Neutrophil (primary cell): ENCODE measurements around the gene SLC39A5.

ENCODE experiments used
- H3K27ac ChIP-seq: fragments of 200-600 bp; sonication (generic); 2 replicates; pipeline ENCODE4 v1.5.1; 2016; ENCODE audit warnings: mild to moderate bottlenecking, moderate library complexity
- H3K27me3 ChIP-seq: fragments of 200-600 bp; sonication (generic); 2 replicates; pipeline ENCODE4 v1.6.0; 2016; ENCODE audit warnings: mild to moderate bottlenecking
- H3K36me3 ChIP-seq: fragments of 200-600 bp; sonication (generic); 2 replicates; pipeline ENCODE4 v1.5.1; 2017
- H3K4me1 ChIP-seq, 2 experiments: fragments of 200-600 bp in 1 of 2; sonication (generic) in 1 of 2; 1 replicate in 1 of 2; 2 replicates in 1 of 2; pipeline versions ENCODE4 v1.5.1 to v1.6.1; 2013 to 2016; ENCODE audit warnings: low read depth in 1 of 2, low read length in 1 of 2, mild to moderate bottlenecking in 1 of 2, moderate library complexity in 1 of 2; ENCODE audit not compliant: control insufficient read depth in 1 of 2, insufficient read depth in 1 of 2
- H3K4me3 ChIP-seq, 2 experiments: fragments of 200-600 bp in 1 of 2; sonication (generic) in 1 of 2; 1 replicate in 1 of 2; 2 replicates in 1 of 2; pipeline ENCODE4 v1.5.1; 2013 to 2016; ENCODE audit warnings: low read depth in 1 of 2, low read length in 1 of 2, mild to moderate bottlenecking in 1 of 2, moderate library complexity in 1 of 2
- H3K9me3 ChIP-seq: fragments of 200-600 bp; sonication (generic); 2 replicates; pipeline ENCODE4 v1.5.1; 2016
- CTCF ChIP-seq: fragments of 200-600 bp; sonication (generic); IDR thresholded peaks from 2 replicates; pipeline ENCODE4 v1.5.1; 2016; ENCODE audit warnings: antibody characterized with exemption

Gene SLC39A5

GRCh38 chr12:56229916-56230431 is at the start of gene SLC39A5:
Gene SLC39A5, plus strand, starts transcription at chr12:56230051. Its CDS starts 1,224 bp downstream, at chr12:56231275.
- Histone ChIP-seq H3K27me3 (no peaks in the 10 kb centered on the region), H3K9me3 (no peaks in the 10 kb centered on the region), H3K36me3 (no peaks in the 10 kb centered on the region), H3K4me3 (no peak within 1 kb of the TSS), H3K27ac (no peak within 1 kb of the TSS), H3K4me1 (no peaks in the 10 kb centered on the region)
- no peak for TF ChIP-seq CTCF

GRCh38 chr12:56186957-56187356 is 42.9 kb upstream of the SLC39A5 start:
- Histone ChIP-seq H3K4me3 (no peak overlapping the region), H3K36me3 (peaks cover 45% of the 10 kb centered on the region), H3K27me3 (no peaks in the 10 kb centered on the region), H3K4me1 (peaks cover 34 to 36% of the 10 kb centered on the region in 2 experiments), H3K9me3 (no peaks in the 10 kb centered on the region), H3K27ac (peak overlapping the region; percentile 76)
- TF ChIP-seq CTCF, result no peak

GRCh38 chr12:56188131-56188777 is 41.6 kb upstream of the SLC39A5 start:
- Histone ChIP-seq H3K4me3 (peak overlapping the region; percentile 67 to 74), H3K9me3 (no peaks in the 10 kb centered on the region), H3K27ac (peak overlapping the region; percentile 76), H3K27me3 (no peaks in the 10 kb centered on the region), H3K4me1 (peaks cover 34 to 36% of the 10 kb centered on the region in 2 experiments), H3K36me3 (peaks cover 35% of the 10 kb centered on the region)
- no peak for TF ChIP-seq CTCF

GRCh38 chr12:56188778-56189098 is 41.1 kb upstream of the SLC39A5 start:
- Histone ChIP-seq H3K27me3 (no peaks in the 10 kb centered on the region), H3K4me1 (peaks cover 34 to 36% of the 10 kb centered on the region in 2 experiments), H3K36me3 (peaks cover 31% of the 10 kb centered on the region), H3K4me3 (peak overlapping the region; percentile 67 to 74), H3K27ac (peak overlapping the region; percentile 76), H3K9me3 (no peaks in the 10 kb centered on the region)
- no peak for TF ChIP-seq CTCF

- H3K9me3 ChIP-seq, result no peaks in the 10 kb centered on the region
- peak within 1 kb of the TSS; percentile 76 for H3K27ac ChIP-seq
- peak within 1 kb of the TSS; percentile 67 to 74 for H3K4me3 ChIP-seq
- TF ChIP-seq CTCF, result peak; percentile 87
- H3K27me3 ChIP-seq, result no peaks in the 10 kb centered on the region
- peaks cover 25% of the 10 kb centered on the region for H3K36me3 ChIP-seq
- peaks cover 34 to 36% of the 10 kb centered on the region in 2 experiments for H3K4me1 ChIP-seq
Measured at GRCh38 chr12:56189099-56189917, 40.5 kb upstream of the SLC39A5 start, which contains the start of gene SMARCC2. Gene SMARCC2, minus strand, starts transcription at chr12:56189483. Its CDS starts 22 bp downstream, at chr12:56189461.
